NCI-H2196 treated with DMSO at 0.1 percent for 48 hours (cell line): ENCODE data around the gene ATRX.
"Not testable (repeated sequence)": the region's sequence is repeated elsewhere in the genome, so short reads cannot be mapped to it uniquely, and the experiment has no call there.

ENCODE experiments used
- DNase-seq: peaks from one replicate; lab custom pipeline; 2025; ENCODE audit not compliant: unreplicated experiment; lab: John Stamatoyannopoulos, UW

The ATRX gene

DNA sequence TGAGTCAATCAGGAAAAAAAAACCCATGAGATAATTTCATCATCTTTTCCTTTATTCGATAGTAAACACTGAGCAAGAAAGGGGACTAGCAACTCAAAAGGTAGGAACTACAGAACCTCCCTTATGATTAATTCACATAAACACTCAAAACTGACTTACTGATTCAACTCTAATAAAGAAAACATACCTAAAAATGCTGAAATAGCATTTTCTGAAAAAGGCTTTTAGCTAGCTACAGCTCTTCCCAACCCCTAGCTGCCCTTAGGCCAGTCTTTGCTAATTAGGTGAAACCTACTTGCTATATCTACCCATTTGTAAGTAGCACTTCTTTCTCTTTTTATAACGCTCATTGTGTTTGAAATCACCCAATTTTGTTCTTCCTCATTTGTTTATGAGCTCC, 150.6 kb downstream of the ATRX start:
- DNase-seq: no peak

DNA sequence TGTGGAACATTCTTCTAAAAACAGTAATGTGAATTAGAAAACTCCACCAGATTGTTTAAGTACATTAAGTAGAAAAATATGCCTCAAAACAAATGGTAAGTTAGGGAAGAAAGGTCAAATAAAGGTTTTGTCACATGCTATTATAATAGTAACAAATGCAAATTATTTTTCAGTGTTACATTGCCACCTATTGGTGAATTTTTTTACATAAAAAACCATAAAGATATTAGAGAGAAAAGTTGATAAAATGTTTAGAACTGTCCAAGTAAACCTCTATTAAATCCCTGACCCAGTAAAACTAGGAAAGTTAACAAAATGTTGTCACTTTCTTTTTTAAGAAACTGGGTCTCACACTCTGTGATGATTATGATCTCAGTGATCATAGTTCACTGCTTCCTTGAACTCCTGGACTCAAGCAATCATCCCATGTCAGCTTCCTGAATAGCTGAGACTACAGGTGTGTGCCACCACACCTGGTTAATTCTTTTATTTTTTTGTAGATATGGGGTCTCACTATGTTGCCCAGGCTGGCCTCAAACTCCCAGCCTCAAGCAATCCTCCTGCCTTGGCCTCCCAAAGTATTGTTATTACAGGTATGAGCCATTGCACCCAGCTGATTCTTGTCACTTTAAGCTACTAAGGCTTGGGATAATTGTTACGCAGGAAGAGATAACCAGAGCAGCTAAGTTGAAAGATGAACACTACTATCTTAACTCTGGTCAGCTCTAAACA, 157.6 kb downstream of the ATRX start:
- DNase-seq: no peak

DNA sequence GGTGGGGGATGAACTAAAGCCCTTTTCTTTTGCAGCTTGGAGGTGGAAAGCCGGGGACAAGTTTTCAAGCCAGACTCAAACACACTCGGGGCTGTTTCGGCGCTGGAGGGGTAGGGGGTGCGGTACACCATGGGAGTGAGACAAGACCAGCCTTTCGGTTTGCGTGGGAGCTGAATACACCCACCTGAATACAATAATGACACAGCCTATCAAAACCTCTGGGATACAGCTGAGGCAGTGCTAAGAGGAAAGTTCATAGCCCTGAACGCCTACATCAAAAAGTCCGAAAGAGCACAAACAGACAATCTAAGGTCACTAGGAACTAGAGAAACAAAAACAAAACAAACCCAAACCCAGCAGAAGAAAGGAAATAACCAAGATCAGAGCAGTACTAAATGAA, 163.3 kb downstream of the ATRX start:
- DNase-seq: no peak

DNA sequence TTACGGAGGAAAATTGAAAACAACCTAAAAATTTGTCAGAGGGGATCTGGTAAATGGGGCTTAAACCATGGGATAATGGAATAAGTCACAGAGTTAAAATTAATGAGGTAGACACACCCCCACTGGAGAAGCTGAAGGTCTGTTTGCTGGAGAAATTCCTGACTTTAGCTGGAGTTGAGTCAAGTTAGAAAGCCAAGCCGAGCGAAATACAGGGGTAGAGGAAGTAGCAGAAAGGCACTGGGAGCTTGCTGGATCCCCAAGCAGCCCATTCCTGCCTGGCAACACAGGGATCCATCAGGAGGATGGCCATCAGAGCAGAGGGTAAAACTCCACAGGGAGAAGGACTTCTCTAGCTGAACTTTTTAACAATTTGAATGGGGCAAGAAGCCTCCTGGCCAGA, 163.8 kb downstream of the ATRX start:
- DNase-seq: no peak

DNA sequence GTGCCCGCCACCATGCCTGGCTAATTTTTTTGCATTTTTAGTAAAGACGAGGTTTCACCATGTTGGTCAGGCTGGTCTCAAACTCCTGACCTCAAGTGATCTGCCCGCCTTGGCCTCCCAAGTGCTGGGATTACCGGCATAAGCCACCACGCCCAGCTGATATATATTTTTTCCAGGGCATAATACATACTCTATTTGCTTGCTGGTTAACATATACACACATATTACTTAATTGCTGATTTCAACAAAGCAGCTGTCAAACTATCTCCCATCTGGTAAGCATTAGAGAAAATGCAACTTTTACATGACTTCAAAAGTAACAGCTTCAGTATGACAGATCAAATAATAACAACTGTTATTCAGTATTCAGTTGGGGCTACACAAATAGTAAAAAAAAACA, 164.6 kb downstream of the ATRX start:
- DNase-seq: not testable (repeated sequence)

DNA sequence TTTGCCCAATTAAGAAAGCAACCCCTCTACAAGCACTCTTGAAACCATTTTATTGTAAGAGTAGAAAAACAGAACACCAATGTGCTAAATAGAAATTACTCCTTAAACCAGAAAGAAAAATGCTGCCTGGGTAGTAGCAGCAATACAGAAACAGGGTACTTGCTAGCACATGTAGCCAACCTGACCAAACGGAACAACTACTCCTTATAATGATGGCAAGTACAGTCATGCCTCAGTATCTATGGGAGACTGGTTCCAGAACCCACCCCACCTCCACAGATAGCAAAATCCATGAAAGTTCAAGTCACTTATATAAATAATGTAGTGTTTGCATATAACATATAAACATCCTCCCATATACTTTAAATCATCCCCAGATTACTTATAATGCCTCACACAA, 168.8 kb downstream of the ATRX start:
- DNase-seq: no peak

DNA sequence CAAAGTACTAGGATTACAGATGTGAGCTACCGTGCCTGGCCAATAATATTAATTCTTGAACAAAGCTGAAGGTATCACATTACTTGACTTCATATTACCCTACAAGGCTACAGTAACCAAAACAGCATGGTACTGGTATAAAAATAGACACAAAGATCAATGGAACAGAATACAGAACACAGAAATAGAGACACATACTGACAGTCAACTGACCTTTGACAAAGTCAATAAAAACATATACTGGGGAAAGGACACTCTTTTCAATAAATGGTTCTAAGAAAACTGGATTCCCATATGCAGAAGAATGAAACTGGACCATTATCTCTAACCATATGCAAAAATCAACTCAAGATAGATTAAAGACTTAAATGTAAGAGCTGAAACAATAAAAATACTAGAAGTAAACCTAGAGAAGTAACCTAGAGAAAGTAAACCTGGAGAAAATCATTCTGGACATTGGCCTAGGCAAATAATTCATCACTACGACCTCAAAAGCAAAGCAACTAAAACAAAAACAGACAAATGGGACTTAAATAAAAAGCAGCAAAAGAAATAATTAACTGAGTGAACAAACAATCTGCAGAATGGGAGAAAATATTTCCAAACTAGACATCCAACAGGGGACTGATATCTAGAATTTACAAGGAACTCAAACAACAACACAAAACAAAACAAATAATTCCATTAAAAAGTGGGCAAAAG, 182.2 kb downstream of the ATRX start:
- DNase-seq: no peak

DNA sequence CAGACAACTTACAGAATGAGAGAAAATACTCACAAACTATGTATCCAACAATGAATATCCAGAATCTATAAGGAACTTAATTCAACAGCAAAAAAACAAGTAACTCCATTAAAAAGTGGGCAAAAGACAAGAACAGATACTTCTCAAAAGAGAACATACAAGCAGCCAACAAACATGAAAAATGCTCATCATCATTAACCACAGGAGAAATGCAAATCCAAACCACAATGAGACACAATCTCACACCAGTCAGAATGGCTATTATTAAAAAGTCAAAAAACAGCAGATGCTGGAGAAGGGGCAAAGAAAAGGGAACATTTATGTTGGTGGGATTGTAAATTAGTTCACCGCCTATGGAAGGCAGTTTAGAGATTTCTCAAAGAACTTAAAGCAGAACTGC, 188.5 kb downstream of the ATRX start:
- DNase-seq: no peak

DNA sequence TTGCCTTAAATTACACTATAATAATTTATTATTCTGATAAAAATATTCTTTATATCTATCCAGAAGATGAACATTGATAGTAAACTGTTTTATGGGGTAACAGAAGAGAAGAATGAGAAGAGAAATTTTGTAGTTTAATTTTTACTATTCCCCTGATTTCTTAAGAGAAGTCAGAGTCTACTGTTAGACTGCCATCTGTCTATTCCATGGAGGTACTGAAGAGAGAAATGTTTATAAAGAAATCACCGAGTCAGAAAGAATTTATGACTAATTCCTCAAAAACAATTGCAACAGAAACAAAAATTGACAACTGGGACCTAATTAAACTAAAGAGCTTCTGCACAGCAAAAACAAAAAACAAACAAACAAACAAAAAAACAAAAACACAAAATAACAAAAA, 188.9 kb downstream of the ATRX start:
- no peak for DNase-seq

DNA sequence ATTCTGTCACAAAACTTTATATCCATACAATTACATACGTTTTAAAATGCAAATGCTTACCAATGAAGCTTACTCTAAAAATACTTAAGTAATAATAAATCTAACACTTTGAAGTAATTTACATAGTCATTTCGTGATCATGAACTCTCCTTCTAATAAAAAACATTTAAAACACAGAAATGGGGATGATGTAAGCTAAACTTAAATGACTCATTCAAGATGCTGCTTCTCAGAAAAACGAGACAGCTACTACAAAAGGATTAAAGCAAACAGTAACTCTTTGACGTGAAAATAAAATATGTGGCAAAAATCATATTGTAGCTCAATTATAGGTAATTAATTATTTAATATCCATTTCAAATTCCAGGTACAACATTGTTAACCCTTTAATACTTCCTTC, 190.2 kb downstream of the ATRX start:
- no peak for DNase-seq

DNA sequence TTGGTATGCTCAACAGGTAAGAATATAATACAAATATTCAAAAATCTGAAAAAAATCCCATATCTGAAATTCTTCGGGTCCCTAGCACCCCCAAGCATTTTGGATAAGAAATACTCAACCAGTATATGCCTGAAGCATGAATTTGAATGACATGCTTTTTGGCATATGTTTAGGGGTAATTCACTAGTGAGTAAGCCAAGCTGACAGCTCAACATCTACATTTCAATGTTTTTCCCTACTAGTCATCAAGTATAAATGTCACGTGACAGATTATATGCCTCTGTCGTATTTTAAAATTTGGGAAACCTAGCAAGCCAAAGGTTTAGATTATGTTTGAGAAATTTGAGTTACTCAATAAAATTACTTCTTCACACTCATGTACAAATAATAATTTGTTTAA, 213.7 kb downstream of the ATRX start:
- DNase-seq: no peak

DNA sequence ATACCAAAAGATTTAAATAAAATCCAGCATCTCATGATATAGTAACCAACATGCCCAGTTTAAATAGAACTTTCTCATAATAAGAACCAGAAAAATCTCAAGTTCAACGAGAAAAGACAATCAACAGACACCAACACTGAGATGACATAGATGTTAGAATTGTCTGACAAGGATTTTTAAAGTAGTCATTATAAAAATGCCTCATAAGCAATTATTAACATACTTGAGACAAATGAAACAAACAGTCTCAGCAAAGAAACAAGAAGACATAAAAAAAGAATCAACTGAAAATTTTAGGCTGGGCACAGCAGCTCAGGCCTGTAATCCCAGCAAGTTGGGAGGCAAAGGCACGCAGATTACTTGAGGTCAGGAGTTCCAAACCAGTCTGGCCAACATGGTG, 220.7 kb downstream of the ATRX start:
- no peak for DNase-seq

DNA sequence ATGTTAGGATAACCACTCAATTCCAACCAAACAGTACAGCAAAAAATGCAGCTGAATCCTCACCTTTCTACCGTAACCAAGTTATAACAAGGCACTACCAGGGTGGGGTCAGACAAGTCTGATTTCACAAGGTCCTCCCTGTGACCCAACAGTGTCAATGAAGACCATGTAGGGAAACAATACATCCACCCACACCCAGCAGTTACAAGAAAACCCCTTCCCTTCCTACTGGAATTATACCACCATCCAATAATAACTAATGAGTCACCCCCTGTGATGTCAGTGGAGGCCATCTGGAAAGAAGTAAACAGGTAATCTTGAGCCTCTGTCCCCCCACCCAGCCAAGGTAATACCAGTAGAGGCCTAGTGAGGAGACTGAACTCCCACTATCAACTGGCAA, 221.2 kb downstream of the ATRX start:
- no peak for DNase-seq

DNA sequence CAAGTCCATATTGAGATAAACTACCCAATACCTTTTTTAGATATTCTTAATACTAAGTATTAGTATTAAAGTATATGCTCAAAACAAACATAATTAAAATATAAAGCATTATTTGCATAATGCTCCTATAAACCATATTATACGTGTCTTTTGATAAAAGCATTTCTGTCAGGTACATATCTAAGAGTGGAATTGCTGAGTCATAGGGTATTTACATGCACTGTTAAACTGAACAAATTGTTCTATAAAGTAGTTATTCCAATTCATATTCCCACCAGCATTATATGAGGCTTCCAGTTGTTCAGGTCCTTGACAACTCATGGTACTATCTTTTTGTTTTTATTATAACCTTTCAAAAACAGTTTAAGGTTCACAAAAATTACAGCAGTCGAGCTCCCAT, 224.6 kb downstream of the ATRX start:
- DNase-seq: no peak

DNA sequence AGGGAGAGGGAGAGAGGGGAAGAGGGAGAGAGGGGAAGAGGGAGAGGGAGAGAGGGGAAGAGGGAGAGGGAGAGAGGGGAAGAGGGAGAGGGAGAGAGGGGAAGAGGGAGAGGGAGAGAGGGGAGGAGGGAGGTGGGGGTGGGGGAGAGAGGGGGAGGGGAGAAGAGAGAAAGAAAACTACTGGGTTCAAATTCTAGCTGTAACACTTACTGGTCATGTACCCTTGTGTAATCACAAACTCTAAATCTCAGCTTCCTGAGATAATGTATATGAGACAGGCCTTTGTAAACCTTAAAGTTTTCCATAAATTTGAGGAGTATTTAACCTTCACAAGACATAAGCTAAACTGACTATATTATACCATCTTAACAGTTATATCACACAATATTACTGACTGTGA, 229.7 kb downstream of the ATRX start:
- DNase-seq: no peak

DNA sequence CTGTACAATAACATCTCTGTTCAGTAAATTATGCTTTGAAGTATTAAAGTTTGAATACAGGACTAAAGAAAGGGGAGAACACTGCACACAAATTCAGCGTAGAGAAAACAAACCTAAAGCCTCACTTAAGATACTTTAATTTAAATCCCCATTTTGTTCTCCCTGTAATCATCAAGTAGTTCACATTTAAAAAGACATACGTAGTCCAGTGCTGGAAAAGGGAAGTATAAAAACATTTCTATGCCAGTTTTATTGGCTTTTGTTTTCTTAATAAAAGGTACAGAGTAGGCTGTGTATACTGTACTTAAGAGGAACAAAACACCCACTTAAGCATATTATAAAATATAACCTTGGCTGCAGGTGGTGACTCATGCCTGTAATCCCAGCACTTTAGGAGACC, 237.3 kb downstream of the ATRX start:
- DNase-seq: no peak

DNA sequence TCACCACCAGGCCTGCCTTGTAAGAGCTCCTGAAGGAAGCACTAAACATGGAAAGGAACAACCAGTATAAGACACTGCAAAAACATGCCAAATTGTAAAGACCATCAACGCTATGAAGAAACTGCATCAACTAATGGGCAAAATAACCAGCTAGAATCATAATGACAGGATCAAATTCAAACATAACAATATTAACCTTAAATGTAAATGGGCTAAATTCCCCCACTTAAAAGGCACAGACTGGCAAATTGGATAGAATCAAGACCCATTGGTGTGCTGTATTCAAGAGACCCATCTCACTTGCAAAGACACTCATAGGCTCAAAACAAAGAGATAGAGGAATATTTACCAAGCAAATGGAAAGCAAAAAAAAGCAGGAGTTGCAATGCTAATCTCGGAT, 246.2 kb downstream of the ATRX start:
- DNase-seq: not testable (repeated sequence)

DNA sequence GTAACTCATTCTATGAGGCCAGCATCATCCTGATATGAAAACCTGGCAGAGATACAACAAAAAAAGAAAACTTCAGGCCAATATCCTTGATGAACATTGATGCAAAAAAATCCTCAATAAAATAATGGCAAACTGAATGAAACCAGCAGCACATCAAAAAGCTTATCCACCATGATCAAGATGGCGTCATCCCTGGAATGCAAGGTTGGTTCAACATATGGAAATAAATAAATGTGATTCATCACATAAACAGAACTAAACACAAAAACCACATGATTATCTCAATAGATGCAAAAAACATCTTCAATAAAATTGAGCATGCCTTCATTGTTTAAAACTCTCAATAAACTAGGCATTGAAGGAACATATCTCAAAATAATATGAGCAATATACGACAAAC, 254.8 kb downstream of the ATRX start:
- DNase-seq: not testable (repeated sequence)

DNA sequence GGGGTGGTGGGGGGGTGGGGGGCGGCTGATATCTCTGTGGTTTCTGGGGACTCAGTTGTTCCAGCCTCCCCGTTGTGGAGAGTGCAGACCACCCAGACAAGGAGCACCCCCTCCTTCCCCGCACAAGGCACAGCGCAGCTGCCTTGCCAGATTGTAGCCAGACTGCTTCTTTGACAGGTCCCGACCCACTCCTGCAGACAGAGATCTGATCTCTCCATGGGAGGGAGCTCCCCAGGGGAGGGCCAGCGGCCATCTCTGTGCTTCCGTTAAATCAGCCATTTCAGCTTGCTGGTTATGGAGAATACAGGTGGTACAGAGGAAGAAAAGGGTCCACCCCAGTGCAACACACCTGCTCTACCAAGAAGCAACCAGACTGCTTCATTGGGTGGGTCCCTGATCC, 258.0 kb downstream of the ATRX start:
- DNase-seq: no peak

DNA sequence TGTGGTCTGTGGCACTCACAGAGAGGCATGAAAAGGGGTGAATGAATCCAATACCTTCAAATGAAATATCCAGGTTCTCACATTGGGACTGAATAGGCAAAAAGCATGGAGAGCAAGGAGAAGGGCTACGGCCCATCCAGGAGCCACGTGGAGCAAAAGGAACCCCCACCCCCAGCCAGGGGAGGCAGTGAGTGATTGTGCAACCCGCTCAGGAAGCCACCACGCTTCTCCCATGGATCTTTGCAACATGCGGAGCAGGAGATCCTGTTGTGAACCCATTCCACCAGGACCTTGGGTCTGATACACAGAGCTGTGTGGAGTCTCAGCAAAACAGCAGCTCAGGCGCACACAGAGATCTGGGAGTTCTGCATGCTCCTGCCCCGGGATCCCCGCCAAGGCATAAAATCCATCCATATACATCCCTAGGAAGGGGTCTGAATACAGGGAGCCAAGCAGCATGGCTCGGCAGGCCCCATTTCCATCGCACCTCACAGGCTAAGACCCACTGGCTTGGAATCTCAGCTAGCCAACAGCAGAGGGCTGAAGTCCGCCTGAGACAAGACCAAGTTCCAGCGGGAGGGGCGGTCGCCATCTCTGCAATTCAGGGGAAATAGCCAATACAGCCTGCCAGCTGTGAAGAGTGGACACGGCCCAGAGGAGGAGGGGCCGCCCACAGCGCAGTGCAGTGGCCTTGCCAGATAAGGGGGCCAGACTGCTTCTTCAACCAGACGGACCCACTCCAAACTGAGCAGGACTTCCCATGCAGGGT, 258.6 kb downstream of the ATRX start:
- DNase-seq: no peak

DNA sequence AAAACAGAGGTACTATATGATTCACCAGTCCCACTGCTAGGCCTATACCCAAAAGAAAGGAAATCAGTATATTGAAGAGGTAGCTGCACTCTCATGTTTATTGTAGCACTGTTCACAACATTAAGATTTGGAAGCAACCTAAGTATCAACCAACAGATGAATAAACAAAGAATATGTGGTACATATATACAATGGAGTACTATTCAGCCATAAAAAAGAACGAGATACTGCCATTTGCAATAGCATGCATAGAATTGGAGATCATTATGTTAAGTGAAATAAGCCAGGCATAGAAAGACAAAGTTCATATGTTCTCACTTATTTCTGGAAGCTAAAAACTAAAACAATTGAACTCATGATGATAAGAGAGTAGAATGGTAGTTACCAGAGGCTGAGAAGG, 266.3 kb downstream of the ATRX start:
- DNase-seq: no peak

DNA sequence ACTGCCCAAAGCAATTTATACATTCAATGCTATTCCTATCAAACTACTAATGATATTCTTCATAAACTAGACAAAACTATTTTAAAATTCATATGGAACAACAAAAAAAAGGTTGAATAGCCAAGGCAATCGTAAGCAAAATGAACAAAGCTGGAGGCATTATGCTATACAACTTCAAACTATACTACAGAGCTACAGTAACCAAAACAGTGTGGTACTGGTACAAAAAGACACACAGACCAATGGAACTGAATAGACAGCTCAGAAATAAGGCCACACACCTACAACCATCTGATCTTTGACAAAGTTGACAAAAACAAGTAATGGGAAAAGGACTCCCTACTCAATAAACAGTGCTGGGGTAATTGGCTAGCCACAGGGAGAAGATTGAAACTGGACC, 271.8 kb downstream of the ATRX start:
- no peak for DNase-seq
